Putamen (tissue), 1 donor: Measurements from ENCODE around the gene DCXR.

ENCODE experiments used
- DNase-seq: peaks from one replicate; pipeline ENCODE4 v3.0.0-alpha.2; 2016; ENCODE audit warnings: low spot score

The DCXR gene

GRCh38 chr17:82072827-82073226 lies 35.3 kb upstream of the DCXR start:
- no peak for DNase-seq

- DNase-seq, result no peak
Observed at GRCh38 chr17:82070611-82071010, 33.1 kb upstream of the DCXR start.

GRCh38 chr17:82065638-82066303 lies 28.3 kb upstream of the DCXR start, which contains the start of gene DUS1L:
Gene DUS1L, minus strand, starts transcription at chr17:82065804. Its CDS starts 745 bp downstream, at chr17:82065059.
- peak; percentile 57 for DNase-seq

GRCh38 chr17:82065193-82065637 lies 27.7 kb upstream of the DCXR start:
- no peak for DNase-seq

- no peak for DNase-seq
Observed at GRCh38 chr17:82064433-82065192, 27.1 kb upstream of the DCXR start.

- DNase-seq, result no peak
Observed at GRCh38 chr17:82063424-82064415, 26.2 kb upstream of the DCXR start.

- no peak for DNase-seq
Observed at GRCh38 chr17:82062984-82063368, 25.5 kb upstream of the DCXR start.

- DNase-seq, result no peak
Observed at GRCh38 chr17:82062076-82062983, 24.8 kb upstream of the DCXR start.

- no peak for DNase-seq
Observed at GRCh38 chr17:82061047-82061925, 23.8 kb upstream of the DCXR start.

- DNase-seq, result no peak
Observed at GRCh38 chr17:82060614-82061013, 23.1 kb upstream of the DCXR start.

GRCh38 chr17:82060001-82060380 lies 22.5 kb upstream of the DCXR start:
- DNase-seq, result no peak

GRCh38 chr17:82059272-82060000 lies 21.9 kb upstream of the DCXR start:
- DNase-seq, result no peak

GRCh38 chr17:82058855-82059249 lies 21.4 kb upstream of the DCXR start:
- no peak for DNase-seq

GRCh38 chr17:82058230-82058854 lies 20.8 kb upstream of the DCXR start:
- DNase-seq, result no peak

GRCh38 chr17:82056729-82057621 lies 19.5 kb upstream of the DCXR start:
- DNase-seq, result no peak

GRCh38 chr17:82055965-82056728 lies 18.6 kb upstream of the DCXR start:
- no peak for DNase-seq
